ENCODE data around the gene RNF227. TPM values are rescaled to one million over a fixed set of nuclear protein-coding genes. Genes with fewer than 3 reads are reported as not detected.

The RNF227 gene
- total RNA-seq, 1 donor from 2014 or later, result 3.0 TPM

DNA sequence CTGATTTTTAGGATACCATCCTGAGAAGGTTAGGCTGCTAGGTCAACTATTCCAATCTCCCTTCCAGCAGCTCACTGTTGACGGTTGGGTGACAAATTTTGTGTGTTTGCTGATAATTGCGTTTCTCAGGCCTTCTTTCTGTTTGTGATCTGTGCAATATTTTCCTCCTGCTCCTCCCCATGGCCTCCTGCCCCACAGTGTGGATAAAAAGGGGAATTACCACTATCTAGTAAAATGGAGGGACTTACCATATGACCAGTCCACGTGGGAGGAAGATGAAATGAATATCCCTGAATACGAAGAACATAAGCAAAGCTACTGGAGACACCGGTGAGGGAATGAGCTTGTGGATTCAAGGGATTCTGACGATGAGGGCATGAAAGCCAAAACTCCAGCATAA is 18.3 kb downstream of the RNF227 start:
- Mint-ChIP-seq H3K36me3 (ENCODE audit: unreplicated experiment) (peaks cover 71% of the 10 kb centered on the region), H3K9me3 (ENCODE audit: unreplicated experiment) (no peaks in the 10 kb centered on the region), H3K27me3 (ENCODE audit: unreplicated experiment) (no peaks in the 10 kb centered on the region), H3K27ac (ENCODE audit: unreplicated experiment) (peak overlapping the region; percentile 6), H3K4me1 (ENCODE audit: unreplicated experiment) (no peaks in the 10 kb centered on the region), H3K4me3 (ENCODE audit: unreplicated experiment) (no peak overlapping the region)
- TF ChIP-seq, protein P1, sequence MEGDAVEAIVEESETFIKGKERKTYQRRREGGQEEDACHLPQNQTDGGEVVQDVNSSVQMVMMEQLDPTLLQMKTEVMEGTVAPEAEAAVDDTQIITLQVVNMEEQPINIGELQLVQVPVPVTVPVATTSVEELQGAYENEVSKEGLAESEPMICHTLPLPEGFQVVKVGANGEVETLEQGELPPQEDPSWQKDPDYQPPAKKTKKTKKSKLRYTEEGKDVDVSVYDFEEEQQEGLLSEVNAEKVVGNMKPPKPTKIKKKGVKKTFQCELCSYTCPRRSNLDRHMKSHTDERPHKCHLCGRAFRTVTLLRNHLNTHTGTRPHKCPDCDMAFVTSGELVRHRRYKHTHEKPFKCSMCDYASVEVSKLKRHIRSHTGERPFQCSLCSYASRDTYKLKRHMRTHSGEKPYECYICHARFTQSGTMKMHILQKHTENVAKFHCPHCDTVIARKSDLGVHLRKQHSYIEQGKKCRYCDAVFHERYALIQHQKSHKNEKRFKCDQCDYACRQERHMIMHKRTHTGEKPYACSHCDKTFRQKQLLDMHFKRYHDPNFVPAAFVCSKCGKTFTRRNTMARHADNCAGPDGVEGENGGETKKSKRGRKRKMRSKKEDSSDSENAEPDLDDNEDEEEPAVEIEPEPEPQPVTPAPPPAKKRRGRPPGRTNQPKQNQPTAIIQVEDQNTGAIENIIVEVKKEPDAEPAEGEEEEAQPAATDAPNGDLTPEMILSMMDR (IDR thresholded peaks at IDR 0.05), result peak; percentile 41
- DNase-seq (ENCODE audit: extremely low spot score, unreplicated experiment), result no peak

DNA sequence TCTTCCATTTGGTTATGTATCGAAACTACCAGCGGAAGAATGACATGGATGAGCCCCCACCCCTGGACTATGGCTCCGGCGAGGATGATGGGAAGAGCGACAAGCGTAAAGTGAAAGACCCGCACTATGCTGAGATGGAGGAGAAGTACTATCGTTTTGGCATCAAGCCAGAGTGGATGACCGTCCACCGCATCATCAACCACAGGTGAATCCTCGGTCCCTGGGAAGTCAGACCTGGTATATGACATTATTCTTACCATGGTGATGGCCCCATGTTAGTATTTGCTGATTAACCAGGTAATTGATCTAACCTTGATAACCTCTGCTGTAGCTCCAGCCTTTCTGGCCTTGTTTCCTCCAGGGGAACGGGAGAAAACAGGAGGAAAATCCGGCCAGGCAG is 19.0 kb downstream of the RNF227 start:
- no peaks in the 10 kb centered on the region for H3K9me3 Mint-ChIP-seq (ENCODE audit: unreplicated experiment)
- H3K4me1 Mint-ChIP-seq (ENCODE audit: unreplicated experiment), result no peaks in the 10 kb centered on the region
- H3K36me3 Mint-ChIP-seq (ENCODE audit: unreplicated experiment), result peaks cover 68% of the 10 kb centered on the region
- H3K27ac Mint-ChIP-seq (ENCODE audit: unreplicated experiment), result no peak overlapping the region
- no peak for DNase-seq (ENCODE audit: extremely low spot score, unreplicated experiment)
- TF ChIP-seq, protein P1 (IDR thresholded peaks at IDR 0.05), result no peak
- H3K27me3 Mint-ChIP-seq (ENCODE audit: unreplicated experiment), result no peaks in the 10 kb centered on the region
- H3K4me3 Mint-ChIP-seq (ENCODE audit: unreplicated experiment), result no peak overlapping the region

DNA sequence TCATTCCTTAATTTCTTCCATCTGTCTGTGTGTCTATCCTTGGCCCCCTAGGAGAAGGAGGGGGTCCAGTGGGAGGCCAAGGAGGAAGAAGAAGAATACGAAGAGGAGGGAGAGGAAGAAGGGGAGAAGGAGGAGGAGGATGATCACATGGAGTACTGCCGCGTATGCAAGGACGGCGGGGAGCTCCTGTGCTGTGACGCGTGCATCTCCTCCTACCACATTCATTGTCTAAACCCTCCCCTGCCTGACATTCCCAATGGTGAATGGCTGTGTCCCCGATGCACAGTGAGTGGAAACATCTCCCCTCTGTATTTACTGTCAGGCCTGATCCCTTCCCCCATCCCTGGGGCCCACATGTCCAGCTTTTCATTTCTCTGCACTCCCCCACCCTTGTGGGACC is 21.2 kb downstream of the RNF227 start:
- TF ChIP-seq, protein P1 (IDR thresholded peaks at IDR 0.05), result no peak
- peaks cover 63% of the 10 kb centered on the region for H3K36me3 Mint-ChIP-seq (ENCODE audit: unreplicated experiment)
- H3K4me3 Mint-ChIP-seq (ENCODE audit: unreplicated experiment), result no peak overlapping the region
- no peaks in the 10 kb centered on the region for H3K4me1 Mint-ChIP-seq (ENCODE audit: unreplicated experiment)
- DNase-seq (ENCODE audit: extremely low spot score, unreplicated experiment), result no peak
- no peak overlapping the region for H3K27ac Mint-ChIP-seq (ENCODE audit: unreplicated experiment)
- no peaks in the 10 kb centered on the region for H3K9me3 Mint-ChIP-seq (ENCODE audit: unreplicated experiment)
- H3K27me3 Mint-ChIP-seq (ENCODE audit: unreplicated experiment), result no peaks in the 10 kb centered on the region

DNA sequence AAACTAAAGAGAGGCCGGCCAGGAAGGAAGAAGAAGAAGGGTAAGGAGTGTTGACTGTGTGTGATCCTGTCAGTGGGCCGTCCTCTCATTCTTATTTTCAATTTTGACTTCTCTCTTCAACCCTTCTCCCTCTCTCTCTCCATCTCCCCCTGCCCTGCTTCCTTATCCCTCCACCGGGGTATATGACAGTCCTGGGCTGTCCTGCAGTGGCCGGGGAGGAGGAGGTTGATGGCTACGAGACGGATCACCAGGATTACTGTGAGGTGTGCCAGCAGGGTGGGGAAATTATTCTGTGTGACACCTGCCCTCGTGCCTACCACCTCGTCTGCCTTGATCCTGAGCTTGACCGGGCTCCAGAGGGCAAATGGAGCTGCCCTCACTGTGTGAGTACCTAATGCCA is 21.9 kb downstream of the RNF227 start:
- DNase-seq (ENCODE audit: extremely low spot score, unreplicated experiment), result no peak
- Mint-ChIP-seq H3K27me3 (ENCODE audit: unreplicated experiment) (no peaks in the 10 kb centered on the region), H3K4me3 (ENCODE audit: unreplicated experiment) (no peak overlapping the region), H3K4me1 (ENCODE audit: unreplicated experiment) (no peaks in the 10 kb centered on the region), H3K36me3 (ENCODE audit: unreplicated experiment) (peaks cover 63% of the 10 kb centered on the region), H3K27ac (ENCODE audit: unreplicated experiment) (no peak overlapping the region), H3K9me3 (ENCODE audit: unreplicated experiment) (no peaks in the 10 kb centered on the region)
- TF ChIP-seq, protein P1 (IDR thresholded peaks at IDR 0.05), result no peak

DNA sequence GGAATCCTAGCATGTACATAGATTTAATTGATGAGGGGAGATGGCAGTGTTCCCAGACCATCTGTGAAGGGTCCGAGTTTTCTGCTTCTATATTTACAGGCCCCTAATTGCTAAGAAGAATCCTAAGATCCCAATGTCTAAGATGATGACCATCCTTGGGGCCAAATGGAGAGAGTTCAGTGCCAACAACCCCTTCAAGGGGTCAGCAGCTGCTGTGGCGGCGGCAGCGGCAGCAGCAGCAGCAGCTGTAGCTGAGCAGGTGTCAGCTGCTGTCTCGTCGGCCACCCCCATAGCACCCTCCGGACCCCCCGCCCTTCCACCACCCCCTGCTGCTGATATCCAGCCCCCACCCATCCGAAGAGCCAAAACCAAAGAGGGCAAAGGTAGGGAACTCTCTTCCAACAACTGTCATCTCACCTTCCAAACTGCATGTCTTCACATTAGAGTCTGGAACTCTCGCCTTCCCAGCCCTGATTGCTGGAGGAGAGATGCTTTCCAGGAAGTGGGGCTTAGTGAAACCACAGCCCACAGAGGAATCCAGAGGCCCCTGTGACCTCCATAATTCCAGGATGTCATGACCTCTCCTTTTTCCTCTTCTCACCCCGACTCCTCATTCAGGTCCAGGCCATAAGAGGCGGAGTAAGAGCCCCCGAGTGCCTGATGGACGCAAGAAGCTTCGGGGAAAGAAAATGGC is 22.8 kb downstream of the RNF227 start:
- TF ChIP-seq, protein P1 (IDR thresholded peaks at IDR 0.05), result no peak
- H3K27ac Mint-ChIP-seq (ENCODE audit: unreplicated experiment), result no peak overlapping the region
- H3K4me1 Mint-ChIP-seq (ENCODE audit: unreplicated experiment), result no peaks in the 10 kb centered on the region
- H3K4me3 Mint-ChIP-seq (ENCODE audit: unreplicated experiment), result no peak overlapping the region
- DNase-seq (ENCODE audit: extremely low spot score, unreplicated experiment), result no peak
- H3K36me3 Mint-ChIP-seq (ENCODE audit: unreplicated experiment), result peaks cover 57% of the 10 kb centered on the region
- H3K9me3 Mint-ChIP-seq (ENCODE audit: unreplicated experiment), result no peaks in the 10 kb centered on the region
- no peaks in the 10 kb centered on the region for H3K27me3 Mint-ChIP-seq (ENCODE audit: unreplicated experiment)

All from osteocyte (in vitro differentiated cells).